Subcutaneous adipose tissue (tissue), 4 donors: ENCODE data around the gene CD180. TPM values are rescaled to one million over a fixed set of nuclear protein-coding genes. Genes with fewer than 3 reads are reported as not detected.

ENCODE experiments used
- CTCF ChIP-seq: fragments of 450-650 bp; IDR thresholded peaks from one replicate; pipeline ENCODE4 v1.5.1; 2016; ENCODE audit warnings: low read depth, mild to moderate bottlenecking, control low read depth, antibody characterized with exemption, moderate library complexity
- total RNA-seq, 4 donors: library from RNA; depleted of rRNA; stranded (reverse); fragments of >200 nt; gene quantifications; one replicate each; pipeline ENCODE4 v1.1.0, GENCODE V29; 2016

CD180 gene
- total RNA-seq, 4 donors from 2014 or later, result 0.75 to 11.0 (median 3.2) TPM

- no peak for TF ChIP-seq CTCF
Measured at GRCh38 chr5:67211926-67212325, 15.3 kb upstream of the CD180 start.

- no peak for TF ChIP-seq CTCF
Measured at GRCh38 chr5:67209141-67209771, 12.7 kb upstream of the CD180 start.

- no peak for TF ChIP-seq CTCF
Measured at GRCh38 chr5:67208403-67208802, 11.8 kb upstream of the CD180 start.

- TF ChIP-seq CTCF, result no peak
Measured at GRCh38 chr5:67206929-67207328, 10.3 kb upstream of the CD180 start.

- no peak for TF ChIP-seq CTCF
Measured at GRCh38 chr5:67206461-67206860, 9.9 kb upstream of the CD180 start.

- no peak for TF ChIP-seq CTCF
Measured at GRCh38 chr5:67205981-67206380, 9.4 kb upstream of the CD180 start.

- TF ChIP-seq CTCF, result no peak
Measured at GRCh38 chr5:67204821-67205220, 8.2 kb upstream of the CD180 start.
